ENCODE data around the gene RIPK1.

DNA sequence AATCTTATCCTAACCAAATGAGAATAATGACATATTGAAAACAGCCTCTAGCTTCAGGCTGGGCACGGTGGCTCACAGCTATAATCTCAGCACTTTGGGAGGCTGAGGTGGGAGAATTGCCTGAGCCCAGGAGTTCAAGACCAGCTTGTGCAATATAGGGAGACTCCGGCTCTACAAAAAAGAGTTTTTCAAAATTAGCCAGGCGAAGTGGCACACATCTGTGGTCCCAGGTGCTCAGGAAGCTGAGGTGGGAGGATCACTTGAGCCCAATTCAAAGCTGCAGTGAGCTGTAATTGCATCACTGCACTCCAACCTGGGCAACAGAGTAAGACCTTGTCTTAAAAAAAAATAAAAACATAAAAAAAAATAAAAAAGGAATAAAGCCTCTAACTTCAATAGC is 84.4 kb downstream of the RIPK1 start:
- TF ChIP-seq, protein P1, sequence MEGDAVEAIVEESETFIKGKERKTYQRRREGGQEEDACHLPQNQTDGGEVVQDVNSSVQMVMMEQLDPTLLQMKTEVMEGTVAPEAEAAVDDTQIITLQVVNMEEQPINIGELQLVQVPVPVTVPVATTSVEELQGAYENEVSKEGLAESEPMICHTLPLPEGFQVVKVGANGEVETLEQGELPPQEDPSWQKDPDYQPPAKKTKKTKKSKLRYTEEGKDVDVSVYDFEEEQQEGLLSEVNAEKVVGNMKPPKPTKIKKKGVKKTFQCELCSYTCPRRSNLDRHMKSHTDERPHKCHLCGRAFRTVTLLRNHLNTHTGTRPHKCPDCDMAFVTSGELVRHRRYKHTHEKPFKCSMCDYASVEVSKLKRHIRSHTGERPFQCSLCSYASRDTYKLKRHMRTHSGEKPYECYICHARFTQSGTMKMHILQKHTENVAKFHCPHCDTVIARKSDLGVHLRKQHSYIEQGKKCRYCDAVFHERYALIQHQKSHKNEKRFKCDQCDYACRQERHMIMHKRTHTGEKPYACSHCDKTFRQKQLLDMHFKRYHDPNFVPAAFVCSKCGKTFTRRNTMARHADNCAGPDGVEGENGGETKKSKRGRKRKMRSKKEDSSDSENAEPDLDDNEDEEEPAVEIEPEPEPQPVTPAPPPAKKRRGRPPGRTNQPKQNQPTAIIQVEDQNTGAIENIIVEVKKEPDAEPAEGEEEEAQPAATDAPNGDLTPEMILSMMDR (IDR thresholded peaks at IDR 0.05): no peak
- TF ChIP-seq POLR2A (IDR thresholded peaks at IDR 0.05): no peak
